ENCODE data around the gene MIEF1.
A peak's percentile ranks its signal among the peaks of the same experiment; 100 is the strongest.
"Not testable (repeated sequence)": the region's sequence is repeated elsewhere in the genome, so short reads cannot be mapped to it uniquely, and the experiment has no call there.

The MIEF1 gene

GRCh38 chr22:39490966-39491680 lies 11.0 kb upstream of the MIEF1 start:
- no peak for DNase-seq

GRCh38 chr22:39491696-39492095 lies 10.4 kb upstream of the MIEF1 start:
- DNase-seq, result no peak

DNA sequence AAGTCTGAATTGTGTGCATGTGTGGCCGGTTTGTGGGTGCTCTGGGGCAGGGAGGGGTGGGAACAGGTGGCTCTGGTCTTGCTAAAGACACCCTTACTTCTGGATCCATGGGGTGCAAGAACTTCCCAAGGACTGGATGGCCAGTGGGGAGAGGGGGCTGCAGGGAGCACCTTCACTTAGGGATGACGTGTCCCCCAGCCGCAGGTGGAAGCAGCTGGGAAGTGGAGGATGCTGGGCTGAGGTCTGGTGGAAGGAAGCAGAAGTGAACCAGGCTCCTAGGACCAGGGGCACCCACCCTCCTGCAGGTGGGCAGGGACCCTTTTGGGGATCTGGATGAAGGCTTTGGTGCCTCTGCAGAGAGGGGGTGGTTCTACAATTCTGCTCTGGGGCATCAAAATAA lies 9.9 kb upstream of the MIEF1 start:
- no peak for DNase-seq

DNA sequence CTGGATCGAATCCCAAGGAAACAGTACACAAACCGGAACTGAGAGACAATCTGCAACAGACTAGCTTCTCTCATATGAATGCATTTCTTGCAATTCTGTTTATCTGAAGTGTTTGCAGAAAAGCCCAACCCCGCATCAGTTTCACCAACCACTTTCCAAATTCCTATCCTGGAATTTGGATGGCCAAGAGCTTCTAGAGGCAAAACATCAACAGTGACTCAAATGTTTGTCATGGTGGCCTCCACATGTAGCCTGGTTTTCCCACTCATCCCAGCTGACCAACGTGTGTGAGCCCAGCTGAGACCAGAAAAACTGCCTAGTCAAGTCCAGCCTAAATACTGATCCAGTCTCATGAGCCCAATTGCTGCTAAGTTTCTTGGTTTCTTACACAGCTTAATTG lies 8.3 kb upstream of the MIEF1 start:
- DNase-seq, result no peak

DNA sequence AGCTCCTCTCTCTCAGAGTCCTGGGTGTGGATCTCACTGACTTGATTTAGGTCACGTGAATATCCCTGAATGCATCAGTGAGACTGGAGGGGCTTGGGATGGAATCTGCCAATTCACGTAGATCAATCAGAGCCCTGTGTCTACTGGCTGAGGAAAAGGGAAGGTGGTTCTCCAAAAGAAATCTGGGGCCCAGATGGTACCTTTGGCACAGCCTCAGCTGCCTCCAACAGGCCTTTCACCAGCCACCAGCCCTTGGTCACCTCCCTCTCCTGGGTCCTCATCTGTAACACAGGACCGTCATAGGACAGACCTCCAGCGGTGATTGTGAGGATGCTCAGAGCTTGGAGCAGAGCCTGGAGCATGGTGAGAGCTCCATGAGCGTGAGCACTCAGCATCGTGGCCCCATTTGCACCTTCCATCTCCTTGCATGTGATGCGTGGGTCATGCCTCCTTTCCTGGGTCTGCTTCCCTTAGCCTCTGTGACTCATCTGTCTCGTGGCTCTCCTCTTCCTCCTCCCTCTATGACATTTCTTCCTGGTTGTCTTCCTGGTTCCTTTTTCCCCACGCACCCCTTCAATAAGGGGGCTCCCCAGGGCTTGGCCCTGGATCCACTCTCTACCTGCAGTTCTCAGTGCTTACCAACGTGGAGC lies 7.5 kb upstream of the MIEF1 start:
- DNase-seq, result no peak

DNA sequence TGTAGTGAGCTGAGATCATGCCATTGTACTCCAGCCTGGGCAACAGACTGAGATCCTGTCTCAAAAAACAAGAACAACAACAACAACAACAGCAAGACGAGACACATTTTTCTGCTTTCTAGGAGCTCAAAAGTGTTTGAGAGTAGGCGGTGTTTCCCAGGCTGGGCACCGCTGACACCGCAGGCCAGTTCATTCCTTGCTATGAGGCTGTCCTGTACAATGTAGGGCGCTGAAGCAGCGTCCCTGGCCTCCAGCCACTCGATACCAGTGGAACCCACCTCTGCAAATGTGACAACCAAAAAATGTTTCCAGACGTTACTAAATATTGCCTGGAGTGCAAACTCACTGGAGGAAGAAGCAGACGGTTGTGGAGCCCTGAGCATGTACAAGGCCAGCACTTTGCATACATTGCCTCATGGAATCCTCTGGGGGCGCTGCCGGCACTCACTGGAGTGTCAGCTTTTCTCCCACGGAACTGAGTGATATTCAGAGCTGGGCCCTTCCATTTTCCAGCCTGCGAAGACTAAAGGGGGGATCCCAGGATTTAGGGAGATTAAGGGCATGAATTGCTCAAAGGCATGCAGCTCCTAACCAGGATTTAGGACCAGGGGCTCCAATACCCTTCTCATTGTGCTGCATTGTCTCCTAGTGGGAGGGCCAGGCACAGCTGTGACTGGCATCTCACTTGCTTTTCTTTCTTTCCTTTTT lies 5.8 kb upstream of the MIEF1 start:
- DNase-seq, result peak; percentile 84

GRCh38 chr22:39497429-39497828 lies 4.7 kb upstream of the MIEF1 start:
- DNase-seq, result no peak

- peak; percentile 30 for DNase-seq
Observed at GRCh38 chr22:39498368-39498767, 3.7 kb upstream of the MIEF1 start.

DNA sequence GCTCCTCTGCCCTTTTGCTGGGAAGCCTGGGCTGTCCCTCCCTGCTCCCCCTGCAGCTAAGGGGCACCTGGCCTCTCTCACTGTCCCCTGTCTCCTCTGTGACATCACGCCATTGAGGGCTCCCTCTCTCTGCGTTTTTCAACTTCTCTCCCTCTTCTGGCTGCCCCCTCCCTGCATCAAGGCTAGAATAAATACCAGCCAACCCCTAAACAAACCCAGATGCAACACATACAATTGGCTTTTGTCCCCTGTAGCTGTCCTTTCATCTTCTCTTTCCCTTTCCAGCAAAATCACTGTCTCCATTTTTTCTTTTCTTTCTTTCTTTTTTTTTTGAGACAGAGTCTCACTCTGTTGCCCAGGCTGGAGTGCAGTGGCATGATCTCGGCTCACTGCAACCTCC lies 3.3 kb upstream of the MIEF1 start:
- peak; percentile 46 for DNase-seq

DNA sequence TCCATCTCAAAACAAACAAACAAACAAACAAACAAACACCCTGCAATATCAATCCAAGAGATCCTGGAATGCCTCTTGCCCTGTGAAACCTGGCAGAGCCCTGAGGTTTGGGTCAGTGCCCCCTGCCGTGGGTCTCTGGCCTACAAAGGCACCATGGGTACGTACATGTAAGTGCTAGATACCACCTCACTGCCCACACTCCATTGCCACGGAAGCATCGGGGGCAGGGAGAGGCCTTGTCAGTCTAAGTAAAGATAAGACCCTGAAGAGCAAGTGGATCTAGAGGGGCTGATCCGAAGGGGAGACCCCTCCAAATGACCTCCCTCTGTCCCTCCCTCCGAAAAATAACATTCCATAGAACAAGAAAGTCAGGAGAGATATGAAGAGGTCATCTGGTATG lies 2.0 kb upstream of the MIEF1 start:
- no peak for DNase-seq

GRCh38 chr22:39501644-39502108 lies 414 bp upstream of the MIEF1 start:
- DNase-seq, result no peak

DNA sequence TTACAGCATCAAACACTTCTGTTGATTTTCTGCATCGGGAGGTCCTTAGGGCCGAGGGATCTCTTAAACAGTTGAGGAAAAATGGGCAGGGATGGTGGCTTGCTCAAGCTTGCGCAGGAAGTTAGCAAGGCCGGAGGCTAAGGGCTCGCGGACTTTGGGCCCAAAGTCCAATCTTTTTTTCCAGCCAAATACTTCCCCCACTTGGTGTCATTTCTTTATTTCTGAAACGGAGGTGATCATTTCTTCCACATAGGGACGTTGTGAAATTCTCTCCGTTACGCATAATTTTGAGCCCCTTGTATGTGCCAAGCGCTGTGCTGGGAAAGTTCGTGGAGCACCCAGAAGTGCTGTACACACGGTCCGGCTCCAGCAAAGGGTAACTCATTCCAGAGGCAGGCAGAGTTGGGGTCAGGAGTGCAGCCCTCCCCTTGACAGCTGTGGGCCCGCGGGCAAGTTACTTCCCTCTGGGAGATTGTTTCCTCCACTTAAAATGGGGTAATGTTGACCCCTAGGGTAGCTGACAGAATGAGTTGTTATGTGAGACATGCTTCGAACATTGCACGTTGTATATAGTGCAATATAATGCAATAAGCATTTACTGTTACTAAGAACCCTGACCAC lies 809 bp downstream of the MIEF1 start:
- no peak for DNase-seq

DNA sequence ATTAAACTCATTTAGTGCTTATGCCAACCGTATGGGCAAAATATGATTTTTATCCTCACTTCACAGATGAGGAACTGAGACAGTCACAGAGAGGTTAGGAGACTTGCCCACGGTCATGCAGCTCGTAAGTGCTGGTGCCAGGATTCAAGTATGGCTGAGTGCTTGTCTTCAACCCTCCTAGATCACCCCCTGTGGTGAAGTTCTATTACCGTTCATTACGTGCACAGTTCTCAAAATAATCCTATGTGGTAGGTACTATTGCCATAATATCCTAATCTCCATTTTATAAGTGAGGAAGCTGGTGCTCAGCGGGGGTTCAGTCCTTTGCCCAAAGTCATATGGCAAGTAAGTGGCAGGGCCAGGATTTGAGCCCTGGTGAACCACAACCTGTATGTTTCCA lies 1.5 kb downstream of the MIEF1 start:
- no peak for DNase-seq

DNA sequence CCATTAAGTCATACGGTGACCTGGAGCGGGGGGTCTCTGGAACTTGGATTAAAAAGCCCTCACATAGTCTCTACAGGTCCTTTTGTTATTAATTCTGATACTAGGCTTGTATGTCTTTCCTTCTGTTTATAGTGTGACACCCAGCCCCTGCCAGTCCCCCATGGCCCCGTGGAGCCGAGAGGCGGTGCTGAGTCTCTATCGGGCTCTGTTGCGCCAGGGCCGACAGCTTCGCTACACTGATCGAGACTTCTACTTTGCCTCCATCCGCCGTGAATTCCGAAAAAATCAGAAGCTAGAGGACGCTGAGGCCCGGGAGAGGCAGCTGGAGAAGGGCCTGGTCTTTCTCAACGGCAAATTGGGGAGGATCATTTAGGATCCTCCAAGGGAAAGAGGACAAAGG lies 2.0 kb downstream of the MIEF1 start:
- DNase-seq, result no peak

- not testable (repeated sequence) for DNase-seq
Observed at GRCh38 chr22:39507021-39507420, 4.9 kb downstream of the MIEF1 start.

- DNase-seq, result no peak
Observed at GRCh38 chr22:39508393-39508792, 6.3 kb downstream of the MIEF1 start.

DNA sequence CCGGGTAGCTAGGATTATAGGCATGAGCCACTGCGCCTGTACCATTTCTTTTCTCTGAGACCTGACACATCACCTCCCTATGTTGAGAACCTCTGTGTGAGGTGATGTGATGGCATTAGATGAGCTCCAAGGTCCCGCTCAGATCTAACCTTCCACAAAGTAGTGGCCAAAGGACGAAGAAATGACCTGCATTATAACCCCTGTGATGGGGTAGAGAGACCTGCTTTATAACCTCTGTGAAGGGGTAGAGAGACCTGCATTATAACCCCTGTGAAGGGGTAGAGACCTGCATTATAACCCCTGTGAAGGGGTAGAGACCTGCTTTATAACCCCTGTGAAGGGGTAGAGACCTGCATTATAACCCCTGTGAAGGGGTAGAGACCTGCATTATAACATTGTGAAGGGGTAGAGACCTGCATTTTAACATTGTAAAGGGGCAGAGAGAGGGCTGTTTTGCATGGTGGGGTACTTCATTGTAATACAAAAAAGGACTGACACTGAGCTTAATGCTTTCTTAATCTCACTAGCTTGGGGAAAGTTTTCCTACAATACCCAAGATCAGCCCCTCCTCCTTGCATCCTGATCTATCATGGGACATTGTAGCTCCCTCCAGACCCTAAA lies 8.5 kb downstream of the MIEF1 start:
- no peak for DNase-seq

- DNase-seq, result no peak
Observed at GRCh38 chr22:39511226-39511625, 9.1 kb downstream of the MIEF1 start.

- DNase-seq, result no peak
Observed at GRCh38 chr22:39512026-39512425, 9.9 kb downstream of the MIEF1 start.

- no peak for DNase-seq
Observed at GRCh38 chr22:39513791-39514190, 11.7 kb downstream of the MIEF1 start.

DNA sequence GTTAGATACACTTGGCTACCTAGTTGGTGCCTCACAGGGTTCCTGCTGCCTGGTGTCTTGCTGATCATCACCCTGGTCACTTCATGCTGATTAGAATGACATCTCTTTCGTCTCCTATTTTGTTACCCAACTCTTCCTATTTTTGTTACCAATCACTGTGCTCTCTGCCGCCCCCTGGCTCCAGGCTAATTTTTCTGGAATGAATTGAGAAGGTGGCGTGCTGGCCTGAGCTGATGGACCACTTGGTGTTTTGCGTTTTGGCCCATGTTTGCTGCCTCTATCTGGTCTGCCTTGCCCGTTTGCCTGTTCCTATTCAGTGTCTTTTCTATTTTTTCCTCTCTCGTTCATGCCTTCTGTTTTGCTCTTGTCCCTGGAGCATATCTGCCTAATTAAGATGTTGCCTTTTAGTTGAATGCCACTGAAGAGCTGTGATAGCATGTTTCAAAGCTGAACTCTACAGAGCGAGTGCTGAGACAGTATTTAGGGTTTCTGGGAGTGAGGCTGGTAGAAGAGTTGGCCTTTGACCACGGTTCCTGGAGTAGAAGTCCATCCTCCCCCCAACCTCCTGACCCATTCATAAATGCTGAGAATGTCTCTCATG lies 12.4 kb downstream of the MIEF1 start:
- peak; percentile 68 for DNase-seq

DNA sequence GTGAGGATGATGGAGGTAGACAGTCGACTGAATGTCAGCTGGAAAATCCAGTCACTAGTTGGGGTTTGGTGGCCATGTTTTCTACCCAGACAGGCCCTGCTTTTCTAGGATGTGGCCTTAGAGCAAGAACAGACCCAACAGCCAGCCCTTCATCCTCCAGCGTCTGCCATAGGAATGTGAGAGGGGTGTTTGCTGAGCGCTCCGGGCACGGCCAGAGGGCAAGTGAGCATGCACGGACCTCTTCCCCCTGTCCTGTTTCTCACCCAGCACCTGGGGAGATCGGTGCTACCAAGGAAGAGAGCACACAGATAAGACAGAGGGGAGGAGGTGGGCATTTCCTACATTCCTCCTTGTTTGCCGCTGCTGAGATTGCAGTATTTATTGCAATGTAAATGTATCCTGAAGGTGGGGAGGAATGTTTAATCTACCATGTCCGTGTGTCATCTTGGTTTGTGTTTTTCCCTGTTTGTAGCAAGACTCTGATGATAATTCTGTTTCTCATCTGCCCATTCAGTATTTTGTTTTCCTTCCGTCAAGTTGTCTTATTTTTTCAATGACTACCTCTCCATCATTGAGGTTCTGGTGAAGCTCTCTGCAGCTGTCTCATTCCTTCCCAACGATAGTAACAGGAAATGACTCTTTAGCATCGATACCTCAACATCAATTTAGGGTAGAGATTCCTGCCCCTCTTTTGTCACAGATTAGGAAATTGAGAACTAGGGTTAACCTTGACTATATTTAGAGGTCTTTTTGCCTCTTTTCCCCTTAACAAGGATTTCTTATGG lies 13.4 kb downstream of the MIEF1 start:
- no peak for DNase-seq
